Measurements from ENCODE around the gene BRINP1. TPM values are rescaled to one million over a fixed set of nuclear protein-coding genes. Genes with fewer than 3 reads are reported as not detected.

The BRINP1 gene
- total and polyA plus RNA-seq, 2 of the 8 experiments (the other 6 are each of a cell fraction or from before 2014, with no cell fraction given): 19.5 to 20.5 TPM

- TF ChIP-seq, protein P1, sequence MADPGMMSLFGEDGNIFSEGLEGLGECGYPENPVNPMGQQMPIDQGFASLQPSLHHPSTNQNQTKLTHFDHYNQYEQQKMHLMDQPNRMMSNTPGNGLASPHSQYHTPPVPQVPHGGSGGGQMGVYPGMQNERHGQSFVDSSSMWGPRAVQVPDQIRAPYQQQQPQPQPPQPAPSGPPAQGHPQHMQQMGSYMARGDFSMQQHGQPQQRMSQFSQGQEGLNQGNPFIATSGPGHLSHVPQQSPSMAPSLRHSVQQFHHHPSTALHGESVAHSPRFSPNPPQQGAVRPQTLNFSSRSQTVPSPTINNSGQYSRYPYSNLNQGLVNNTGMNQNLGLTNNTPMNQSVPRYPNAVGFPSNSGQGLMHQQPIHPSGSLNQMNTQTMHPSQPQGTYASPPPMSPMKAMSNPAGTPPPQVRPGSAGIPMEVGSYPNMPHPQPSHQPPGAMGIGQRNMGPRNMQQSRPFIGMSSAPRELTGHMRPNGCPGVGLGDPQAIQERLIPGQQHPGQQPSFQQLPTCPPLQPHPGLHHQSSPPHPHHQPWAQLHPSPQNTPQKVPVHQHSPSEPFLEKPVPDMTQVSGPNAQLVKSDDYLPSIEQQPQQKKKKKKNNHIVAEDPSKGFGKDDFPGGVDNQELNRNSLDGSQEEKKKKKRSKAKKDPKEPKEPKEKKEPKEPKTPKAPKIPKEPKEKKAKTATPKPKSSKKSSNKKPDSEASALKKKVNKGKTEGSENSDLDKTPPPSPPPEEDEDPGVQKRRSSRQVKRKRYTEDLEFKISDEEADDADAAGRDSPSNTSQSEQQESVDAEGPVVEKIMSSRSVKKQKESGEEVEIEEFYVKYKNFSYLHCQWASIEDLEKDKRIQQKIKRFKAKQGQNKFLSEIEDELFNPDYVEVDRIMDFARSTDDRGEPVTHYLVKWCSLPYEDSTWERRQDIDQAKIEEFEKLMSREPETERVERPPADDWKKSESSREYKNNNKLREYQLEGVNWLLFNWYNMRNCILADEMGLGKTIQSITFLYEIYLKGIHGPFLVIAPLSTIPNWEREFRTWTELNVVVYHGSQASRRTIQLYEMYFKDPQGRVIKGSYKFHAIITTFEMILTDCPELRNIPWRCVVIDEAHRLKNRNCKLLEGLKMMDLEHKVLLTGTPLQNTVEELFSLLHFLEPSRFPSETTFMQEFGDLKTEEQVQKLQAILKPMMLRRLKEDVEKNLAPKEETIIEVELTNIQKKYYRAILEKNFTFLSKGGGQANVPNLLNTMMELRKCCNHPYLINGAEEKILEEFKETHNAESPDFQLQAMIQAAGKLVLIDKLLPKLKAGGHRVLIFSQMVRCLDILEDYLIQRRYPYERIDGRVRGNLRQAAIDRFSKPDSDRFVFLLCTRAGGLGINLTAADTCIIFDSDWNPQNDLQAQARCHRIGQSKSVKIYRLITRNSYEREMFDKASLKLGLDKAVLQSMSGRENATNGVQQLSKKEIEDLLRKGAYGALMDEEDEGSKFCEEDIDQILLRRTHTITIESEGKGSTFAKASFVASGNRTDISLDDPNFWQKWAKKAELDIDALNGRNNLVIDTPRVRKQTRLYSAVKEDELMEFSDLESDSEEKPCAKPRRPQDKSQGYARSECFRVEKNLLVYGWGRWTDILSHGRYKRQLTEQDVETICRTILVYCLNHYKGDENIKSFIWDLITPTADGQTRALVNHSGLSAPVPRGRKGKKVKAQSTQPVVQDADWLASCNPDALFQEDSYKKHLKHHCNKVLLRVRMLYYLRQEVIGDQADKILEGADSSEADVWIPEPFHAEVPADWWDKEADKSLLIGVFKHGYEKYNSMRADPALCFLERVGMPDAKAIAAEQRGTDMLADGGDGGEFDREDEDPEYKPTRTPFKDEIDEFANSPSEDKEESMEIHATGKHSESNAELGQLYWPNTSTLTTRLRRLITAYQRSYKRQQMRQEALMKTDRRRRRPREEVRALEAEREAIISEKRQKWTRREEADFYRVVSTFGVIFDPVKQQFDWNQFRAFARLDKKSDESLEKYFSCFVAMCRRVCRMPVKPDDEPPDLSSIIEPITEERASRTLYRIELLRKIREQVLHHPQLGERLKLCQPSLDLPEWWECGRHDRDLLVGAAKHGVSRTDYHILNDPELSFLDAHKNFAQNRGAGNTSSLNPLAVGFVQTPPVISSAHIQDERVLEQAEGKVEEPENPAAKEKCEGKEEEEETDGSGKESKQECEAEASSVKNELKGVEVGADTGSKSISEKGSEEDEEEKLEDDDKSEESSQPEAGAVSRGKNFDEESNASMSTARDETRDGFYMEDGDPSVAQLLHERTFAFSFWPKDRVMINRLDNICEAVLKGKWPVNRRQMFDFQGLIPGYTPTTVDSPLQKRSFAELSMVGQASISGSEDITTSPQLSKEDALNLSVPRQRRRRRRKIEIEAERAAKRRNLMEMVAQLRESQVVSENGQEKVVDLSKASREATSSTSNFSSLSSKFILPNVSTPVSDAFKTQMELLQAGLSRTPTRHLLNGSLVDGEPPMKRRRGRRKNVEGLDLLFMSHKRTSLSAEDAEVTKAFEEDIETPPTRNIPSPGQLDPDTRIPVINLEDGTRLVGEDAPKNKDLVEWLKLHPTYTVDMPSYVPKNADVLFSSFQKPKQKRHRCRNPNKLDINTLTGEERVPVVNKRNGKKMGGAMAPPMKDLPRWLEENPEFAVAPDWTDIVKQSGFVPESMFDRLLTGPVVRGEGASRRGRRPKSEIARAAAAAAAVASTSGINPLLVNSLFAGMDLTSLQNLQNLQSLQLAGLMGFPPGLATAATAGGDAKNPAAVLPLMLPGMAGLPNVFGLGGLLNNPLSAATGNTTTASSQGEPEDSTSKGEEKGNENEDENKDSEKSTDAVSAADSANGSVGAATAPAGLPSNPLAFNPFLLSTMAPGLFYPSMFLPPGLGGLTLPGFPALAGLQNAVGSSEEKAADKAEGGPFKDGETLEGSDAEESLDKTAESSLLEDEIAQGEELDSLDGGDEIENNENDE (IDR thresholded peaks at IDR 0.05; ENCODE audit: insufficient replicate concordance, low read length): no peak
- TF ChIP-seq SAP30 (IDR thresholded peaks at IDR 0.05; ENCODE audit: insufficient read depth, insufficient replicate concordance, low read length) (no peak), RXRA (IDR thresholded peaks at IDR 0.05; ENCODE audit: insufficient read depth, low read depth, low read length) (no peak), POLR2A (IDR thresholded peaks at IDR 0.05; ENCODE audit: control extremely low read depth in 1 of 2, low read depth in 2 of 2, low read length in 2 of 2) (no peak), CTBP2 (IDR thresholded peaks at IDR 0.05; ENCODE audit: borderline replicate concordance, insufficient read depth, insufficient read length, low read length) (no peak), YY1 (IDR thresholded peaks at IDR 0.05; ENCODE audit: low read depth, low read length) (no peak), RBBP5 (IDR thresholded peaks at IDR 0.05; ENCODE audit: borderline replicate concordance, low read depth, low read length) (no peak)
These were observed 95.1 kb downstream of the BRINP1 start (continued) for GRCh38 chr9:119273984-119274665.
